Breast epithelium (tissue), 4 donors: ENCODE measurements around the gene ADAMTSL2. TPM values are rescaled to one million over a fixed set of nuclear protein-coding genes. Genes with fewer than 3 reads are reported as not detected.
A peak's percentile ranks its signal among the peaks of the same experiment; 100 is the strongest.

Experiments
- DNase-seq, 2 donors: peaks; one replicate each; pipeline ENCODE4 v3.0.0-alpha.2; 2019; ENCODE audit warnings: low spot score in 2 of 2
- H3K27ac ChIP-seq, 2 donors: fragments of 200-600 bp; sonication (generic) in 1 of 2; one replicate each; pipeline ENCODE4 v1.5.1; 2016 to 2019; ENCODE audit warnings: mild to moderate bottlenecking in 1 of 2
- H3K27me3 ChIP-seq, 2 donors: fragments of 200-600 bp; sonication (generic) in 1 of 2; one replicate each; pipeline versions ENCODE4 v1.5.1 to v1.6.0; 2017 to 2019; ENCODE audit warnings: control low read depth in 1 of 2, mild to moderate bottlenecking in 1 of 2
- H3K36me3 ChIP-seq: fragments of 200-600 bp; one replicate; pipeline ENCODE4 v1.5.1; 2019
- H3K4me1 ChIP-seq, 2 donors: fragments of 200-600 bp; sonication (generic); one replicate each; pipeline ENCODE4 v1.5.1; 2016 to 2019; ENCODE audit warnings: control low read depth in 1 of 2
- H3K4me3 ChIP-seq, 3 donors: fragments of 200-600 bp; sonication (generic); 1 replicate in 2 of 3; 2 replicates in 1 of 3; pipeline ENCODE4 v1.5.1; 2016 to 2019; ENCODE audit warnings: mild to moderate bottlenecking in 3 of 3, moderate library complexity in 2 of 3
- H3K9me3 ChIP-seq, 2 donors: fragments of 200-600 bp; sonication (generic) in 1 of 2; one replicate each; pipeline ENCODE4 v1.5.1; 2016 to 2019; ENCODE audit warnings: control low read depth in 1 of 2
- CTCF ChIP-seq, 3 donors: fragments of 450-650 bp; IDR thresholded peaks; one replicate each; pipeline ENCODE4 v1.5.1; 2016 to 2017; ENCODE audit warnings: antibody characterized with exemption in 3 of 3, mild to moderate bottlenecking in 3 of 3, moderate library complexity in 3 of 3
- POLR2A ChIP-seq: fragments of 450-650 bp; IDR thresholded peaks from one replicate; pipeline ENCODE4 v1.6.1; 2016; ENCODE audit warnings: antibody characterized with exemption, mild to moderate bottlenecking, moderate library complexity
- POLR2AphosphoS5 ChIP-seq, 3 donors: sonication (generic); formaldehyde crosslinking; IDR thresholded peaks; one replicate each; pipeline ENCODE4 v1.6.1; 2017; ENCODE audit warnings: antibody characterized with exemption in 3 of 3
- intact Hi-C: fragments of 100-400 bp; cut with DNase I; formaldehyde crosslinking; loops from one replicate; pipeline ENCODE4 v1.15.1; 2023; ENCODE audit warnings: low total_unique reads
- total RNA-seq, 3 donors: library from RNA; depleted of rRNA; stranded (reverse); fragments of >200 nt; gene quantifications; one replicate each; pipeline ENCODE4 v1.1.0, GENCODE V29; 2016

Gene ADAMTSL2
- total RNA-seq, 3 donors from 2014 or later: 0.33 to 0.80 (median 0.44) TPM

- TF ChIP-seq CTCF (IDR thresholded peaks at IDR 0.05): no peak
- no peak for TF ChIP-seq POLR2AphosphoS5 (IDR thresholded peaks at IDR 0.05)
- TF ChIP-seq POLR2A: no peak
- no peak overlapping the region for H3K27ac ChIP-seq
- peaks cover 0 to 21% of the 10 kb centered on the region in 2 donors for H3K27me3 ChIP-seq
- intact Hi-C loops: no loop called here
- peaks cover 0 to 3% of the 10 kb centered on the region in 2 donors for H3K4me1 ChIP-seq
- DNase-seq: no peak
- no peaks in the 10 kb centered on the region for H3K9me3 ChIP-seq
- H3K36me3 ChIP-seq: no peaks in the 10 kb centered on the region
- H3K4me3 ChIP-seq: peak overlapping the region in 1 of 3 donors; percentile 8
Measured at GRCh38 chr9:133572821-133573361, 38.4 kb downstream of the ADAMTSL2 start.

DNA sequence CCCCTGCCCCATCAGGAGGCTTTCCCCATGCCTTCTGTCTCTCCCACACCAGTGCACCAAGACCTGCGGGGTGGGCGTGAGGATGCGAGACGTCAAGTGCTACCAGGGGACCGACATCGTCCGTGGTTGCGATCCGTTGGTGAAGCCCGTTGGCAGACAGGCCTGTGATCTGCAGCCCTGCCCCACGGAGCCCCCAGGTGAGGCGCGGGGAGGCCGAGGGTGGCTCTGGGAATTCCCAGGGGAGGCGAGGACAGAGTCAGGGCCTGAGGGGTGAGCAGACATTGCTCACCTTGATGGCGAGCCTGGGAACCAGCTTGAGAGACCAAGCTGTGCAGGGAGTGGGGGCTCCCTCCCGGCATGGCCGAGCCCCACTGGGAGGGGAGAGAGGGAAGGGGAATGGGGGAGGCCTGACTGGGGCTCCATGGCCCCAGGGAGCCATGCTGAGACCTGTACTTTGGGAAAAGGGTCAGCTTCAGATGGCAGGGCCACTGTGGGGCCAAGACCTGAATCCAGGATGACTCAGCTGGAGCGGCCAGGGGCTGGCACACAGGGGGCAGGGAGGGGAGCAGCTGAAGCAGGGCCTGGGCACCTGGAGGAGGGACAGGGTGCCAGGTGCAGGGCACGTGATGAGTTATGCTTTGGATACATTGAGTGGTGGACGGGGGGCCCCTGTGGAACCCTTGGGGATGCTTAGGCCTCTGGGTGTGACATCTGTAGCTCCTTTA lies 39.4 kb downstream of the ADAMTSL2 start:
- DNase-seq: no peak
- H3K27me3 ChIP-seq: peaks cover 0 to 23% of the 10 kb centered on the region in 2 donors
- TF ChIP-seq POLR2A: no peak
- no peak for TF ChIP-seq POLR2AphosphoS5 (IDR thresholded peaks at IDR 0.05)
- no peak for TF ChIP-seq CTCF (IDR thresholded peaks at IDR 0.05)
- no peak overlapping the region for H3K27ac ChIP-seq
- no peaks in the 10 kb centered on the region for H3K9me3 ChIP-seq
- no peaks in the 10 kb centered on the region for H3K36me3 ChIP-seq
- intact Hi-C loops: no loop called here
- peaks cover 0 to 3% of the 10 kb centered on the region in 2 donors for H3K4me1 ChIP-seq
- H3K4me3 ChIP-seq: no peak overlapping the region

DNA sequence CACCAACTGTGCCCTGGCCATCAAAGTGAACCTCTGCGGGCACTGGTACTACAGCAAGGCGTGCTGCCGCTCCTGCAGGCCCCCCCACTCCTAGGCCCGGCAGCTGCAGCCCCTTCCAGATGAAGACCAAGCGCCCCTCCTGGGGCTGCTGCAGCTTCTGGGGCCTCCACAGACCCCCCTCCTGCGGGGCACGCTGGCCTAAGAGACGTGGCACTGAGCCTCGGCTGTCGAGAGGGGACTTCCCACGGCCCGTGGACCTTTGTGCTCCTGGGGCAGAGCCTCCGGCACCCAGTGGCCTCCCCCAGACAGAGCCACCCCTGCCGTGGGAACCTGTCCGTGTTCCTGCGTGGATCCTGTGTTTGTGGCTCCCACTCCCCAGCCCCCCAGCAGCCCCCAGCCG lies 40.3 kb downstream of the ADAMTSL2 start:
- H3K4me1 ChIP-seq: peaks cover 0 to 3% of the 10 kb centered on the region in 2 donors
- no peak overlapping the region for H3K27ac ChIP-seq
- intact Hi-C loops: no loop called here
- DNase-seq: no peak
- no peaks in the 10 kb centered on the region for H3K9me3 ChIP-seq
- H3K4me3 ChIP-seq: no peak overlapping the region
- peaks cover 0 to 25% of the 10 kb centered on the region in 2 donors for H3K27me3 ChIP-seq
- TF ChIP-seq POLR2AphosphoS5 (IDR thresholded peaks at IDR 0.05) (no peak), POLR2A (no peak), CTCF (IDR thresholded peaks at IDR 0.05) (no peak)
- H3K36me3 ChIP-seq: no peaks in the 10 kb centered on the region

DNA sequence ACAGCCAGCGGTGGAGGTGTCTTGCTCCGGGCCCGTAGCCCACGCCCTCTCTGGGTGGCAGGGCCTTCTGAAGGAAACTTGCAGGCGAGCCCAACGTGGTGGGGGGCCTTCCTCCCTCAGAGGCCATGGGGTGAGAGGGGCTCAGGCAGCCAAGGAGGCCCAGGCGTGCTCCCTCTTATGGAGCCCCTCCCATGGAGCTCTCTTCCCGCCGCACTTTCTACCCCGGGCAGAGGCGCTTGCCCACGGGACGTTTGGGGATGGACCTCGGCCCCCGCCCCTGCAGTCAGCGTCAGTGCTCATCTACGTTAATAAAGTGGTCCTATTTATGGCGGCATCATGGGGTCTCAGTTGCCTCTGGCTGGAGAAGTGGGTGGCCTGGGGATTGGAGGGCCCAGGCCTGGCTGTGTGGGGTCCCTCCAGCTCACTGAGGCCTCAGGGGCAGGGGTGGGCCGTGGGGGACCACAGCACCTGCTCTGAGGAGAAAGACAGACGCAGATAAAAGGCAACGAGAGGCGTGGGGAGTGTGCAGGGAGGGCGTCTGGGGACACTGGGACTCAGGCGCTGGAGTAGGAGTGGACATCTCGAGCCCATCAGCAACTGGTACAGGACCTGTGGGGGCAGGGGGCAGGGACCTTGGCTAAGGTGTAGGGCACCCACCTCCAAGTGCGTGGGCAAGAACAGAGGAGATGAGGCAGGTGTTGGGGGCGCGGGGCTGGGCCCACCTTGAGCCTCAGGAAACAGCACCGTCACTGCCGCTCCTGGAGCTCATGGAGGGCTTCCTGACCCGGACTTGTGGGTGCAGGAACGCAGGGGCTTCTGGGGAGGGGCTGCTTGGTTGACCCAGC lies 40.9 kb downstream of the ADAMTSL2 start:
- Histone ChIP-seq H3K27ac (no peak overlapping the region), H3K4me1 (peaks cover 0 to 3% of the 10 kb centered on the region in 2 donors), H3K9me3 (no peaks in the 10 kb centered on the region), H3K36me3 (no peaks in the 10 kb centered on the region), H3K4me3 (no peak overlapping the region), H3K27me3 (peaks cover 0 to 25% of the 10 kb centered on the region in 2 donors)
- TF ChIP-seq POLR2AphosphoS5 (IDR thresholded peaks at IDR 0.05) (no peak), CTCF (IDR thresholded peaks at IDR 0.05) (no peak), POLR2A (no peak)
- intact Hi-C loops: no loop called here
- no peak for DNase-seq
